Endothelial cell (in vitro differentiated cells): Measurements from ENCODE around the gene AARS2. TPM values are rescaled to one million over a fixed set of nuclear protein-coding genes. Genes with fewer than 3 reads are reported as not detected.

Source experiments
- DNase-seq: peaks from one replicate; pipeline ENCODE4 v3.0.0; 2021; ENCODE audit warnings: low spot score
- H3K27ac Mint-ChIP-seq: one replicate; pipeline ENCODE4 v1.8.0; 2021; ENCODE audit warnings: mixed read lengths, inconsistent platforms; ENCODE audit not compliant: unreplicated experiment
- H3K27me3 Mint-ChIP-seq: one replicate; pipeline ENCODE4 v1.8.0; 2021; ENCODE audit warnings: mild to moderate bottlenecking, moderate library complexity, mixed read lengths, inconsistent platforms; ENCODE audit not compliant: unreplicated experiment
- H3K36me3 Mint-ChIP-seq: one replicate; pipeline ENCODE4 v1.8.0; 2021; ENCODE audit warnings: mild to moderate bottlenecking, low read depth, mixed read lengths, inconsistent platforms; ENCODE audit not compliant: unreplicated experiment
- H3K4me1 Mint-ChIP-seq: one replicate; pipeline ENCODE4 v1.8.0; 2021; ENCODE audit warnings: mild to moderate bottlenecking, mixed read lengths, inconsistent platforms; ENCODE audit not compliant: unreplicated experiment
- H3K4me3 Mint-ChIP-seq: one replicate; pipeline ENCODE4 v1.8.0; 2021; ENCODE audit warnings: mild to moderate bottlenecking, mixed read lengths, inconsistent platforms; ENCODE audit not compliant: unreplicated experiment
- H3K9me3 Mint-ChIP-seq: one replicate; pipeline ENCODE4 v1.8.0; 2021; ENCODE audit warnings: mixed read lengths, inconsistent platforms; ENCODE audit not compliant: unreplicated experiment
- total RNA-seq: library from RNA; stranded (reverse); fragmentation: NEBNext Ultra II Directional; extraction: Animal tissue kit (Norgen Biotek cat#: 25700); gene quantifications from one replicate; pipeline ENCODE4 v1.2.1, GENCODE V29; 2021; ENCODE audit not compliant: unreplicated experiment
- TF ChIP-seq, protein P1 (sequence below): fragments of 200-600 bp; sonication (generic); IDR thresholded peaks from one replicate; pipeline ENCODE4 v1.5.0; 2021; ENCODE audit warnings: antibody characterized with exemption; ENCODE audit not compliant: unreplicated experiment

The AARS2 gene
- total RNA-seq, 1 donor from 2014 or later = 16.0 TPM

DNA sequence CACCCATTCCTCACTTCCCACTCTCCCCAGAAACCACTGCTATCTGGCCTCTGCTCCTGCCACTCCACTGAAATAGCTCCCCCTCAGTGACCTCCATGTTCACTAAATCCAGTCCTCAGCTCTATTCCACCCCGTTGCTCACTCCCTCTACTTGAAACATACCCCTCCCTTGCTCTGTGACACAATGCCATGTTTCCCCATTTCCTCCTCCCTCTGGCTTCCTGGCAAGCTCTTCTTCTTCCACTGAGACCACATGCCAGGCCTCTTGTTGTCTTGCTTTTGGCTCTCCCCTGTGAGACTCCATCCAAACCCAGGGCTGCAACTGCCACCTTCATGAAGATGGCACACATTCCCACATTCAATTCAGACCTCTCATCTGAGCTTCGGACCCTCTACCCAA is 29.0 kb downstream of the AARS2 start:
- DNase-seq = no peak
- TF ChIP-seq, protein P1, sequence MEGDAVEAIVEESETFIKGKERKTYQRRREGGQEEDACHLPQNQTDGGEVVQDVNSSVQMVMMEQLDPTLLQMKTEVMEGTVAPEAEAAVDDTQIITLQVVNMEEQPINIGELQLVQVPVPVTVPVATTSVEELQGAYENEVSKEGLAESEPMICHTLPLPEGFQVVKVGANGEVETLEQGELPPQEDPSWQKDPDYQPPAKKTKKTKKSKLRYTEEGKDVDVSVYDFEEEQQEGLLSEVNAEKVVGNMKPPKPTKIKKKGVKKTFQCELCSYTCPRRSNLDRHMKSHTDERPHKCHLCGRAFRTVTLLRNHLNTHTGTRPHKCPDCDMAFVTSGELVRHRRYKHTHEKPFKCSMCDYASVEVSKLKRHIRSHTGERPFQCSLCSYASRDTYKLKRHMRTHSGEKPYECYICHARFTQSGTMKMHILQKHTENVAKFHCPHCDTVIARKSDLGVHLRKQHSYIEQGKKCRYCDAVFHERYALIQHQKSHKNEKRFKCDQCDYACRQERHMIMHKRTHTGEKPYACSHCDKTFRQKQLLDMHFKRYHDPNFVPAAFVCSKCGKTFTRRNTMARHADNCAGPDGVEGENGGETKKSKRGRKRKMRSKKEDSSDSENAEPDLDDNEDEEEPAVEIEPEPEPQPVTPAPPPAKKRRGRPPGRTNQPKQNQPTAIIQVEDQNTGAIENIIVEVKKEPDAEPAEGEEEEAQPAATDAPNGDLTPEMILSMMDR = no peak
- peaks cover 16% of the 10 kb centered on the region for H3K27me3 Mint-ChIP-seq
- H3K4me1 Mint-ChIP-seq = peaks cover 6% of the 10 kb centered on the region
- H3K36me3 Mint-ChIP-seq = peaks cover 4% of the 10 kb centered on the region
- no peaks in the 10 kb centered on the region for H3K9me3 Mint-ChIP-seq
- no peak overlapping the region for H3K4me3 Mint-ChIP-seq
- no peak overlapping the region for H3K27ac Mint-ChIP-seq

DNA sequence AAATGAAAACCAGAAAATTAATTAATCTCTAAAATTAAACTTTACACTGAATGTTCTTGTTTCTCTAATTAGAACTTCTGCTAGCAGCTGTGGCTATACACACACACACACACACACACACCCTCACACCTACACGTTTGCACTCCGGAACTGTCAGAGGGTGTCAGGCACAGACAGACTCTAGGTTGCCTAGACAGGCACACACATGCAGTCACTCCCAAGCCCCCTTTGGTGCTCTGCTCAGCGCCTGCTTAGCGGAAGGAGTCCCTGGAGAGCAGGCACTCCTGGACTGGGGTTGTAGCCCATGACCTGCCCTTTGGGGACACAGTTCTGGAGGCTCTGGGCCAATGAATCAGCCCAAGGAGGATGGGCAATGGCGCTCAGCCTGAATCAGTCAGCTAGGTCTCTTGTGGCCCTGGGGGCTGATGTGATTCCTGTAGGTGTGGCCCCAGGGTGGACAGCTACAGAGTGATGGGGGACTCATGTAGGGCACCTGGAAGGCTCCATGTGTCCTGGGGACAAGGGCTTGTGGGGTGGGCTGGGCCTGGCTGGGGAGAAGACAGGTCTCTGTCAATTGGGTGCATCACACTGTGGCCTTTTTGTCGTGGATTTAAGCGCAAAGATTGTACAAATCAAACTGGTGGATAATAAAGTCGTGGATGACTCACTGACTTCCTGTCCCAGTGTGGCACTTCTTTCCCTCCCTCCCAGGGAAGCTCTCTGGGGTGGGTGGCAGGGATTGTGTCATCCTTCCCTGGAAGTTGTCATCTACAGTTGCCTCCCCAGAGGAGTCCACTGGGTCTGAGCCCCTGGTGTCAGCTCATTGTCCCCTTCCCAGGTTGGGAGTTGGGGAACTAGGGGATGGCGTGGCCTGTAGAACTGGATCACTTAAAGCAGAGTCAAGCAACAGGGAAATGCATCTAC is 34.1 kb downstream of the AARS2 start:
- Mint-ChIP-seq H3K36me3 (no peaks in the 10 kb centered on the region), H3K4me1 (peaks cover 1% of the 10 kb centered on the region), H3K27me3 (peaks cover 16% of the 10 kb centered on the region), H3K4me3 (no peak overlapping the region), H3K27ac (no peak overlapping the region), H3K9me3 (no peaks in the 10 kb centered on the region)
- TF ChIP-seq, protein P1 = no peak
- DNase-seq = no peak

DNA sequence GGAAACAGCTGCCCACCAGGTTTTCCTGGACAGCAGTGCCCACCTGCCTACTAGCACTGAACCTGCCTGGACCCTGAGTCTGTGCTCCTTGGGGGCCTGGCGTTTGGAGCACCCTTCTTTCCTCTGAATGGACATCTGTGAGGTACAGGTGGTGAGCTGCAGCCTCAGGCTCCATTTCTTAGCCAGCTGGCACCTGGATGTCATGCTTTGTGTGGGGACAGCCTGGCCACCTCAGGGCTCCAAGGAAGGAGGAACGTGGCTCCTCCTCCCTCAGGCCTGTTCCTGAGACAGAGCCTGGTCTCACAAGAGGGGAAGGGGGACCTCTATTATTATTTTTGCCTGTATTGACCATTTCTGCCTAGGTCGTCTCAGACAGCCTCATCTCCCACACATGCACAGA is 34.8 kb downstream of the AARS2 start:
- Mint-ChIP-seq H3K36me3 (no peaks in the 10 kb centered on the region), H3K9me3 (no peaks in the 10 kb centered on the region)

GRCh38 chr6:44277763-44278162 is 35.4 kb downstream of the AARS2 start:
- Mint-ChIP-seq H3K27ac (no peak overlapping the region), H3K4me3 (no peak overlapping the region), H3K36me3 (peaks cover 2% of the 10 kb centered on the region), H3K4me1 (no peaks in the 10 kb centered on the region), H3K9me3 (no peaks in the 10 kb centered on the region), H3K27me3 (peaks cover 18% of the 10 kb centered on the region)
- no peak for DNase-seq
- TF ChIP-seq, protein P1 = no peak

More for the DNA sequence above, 34.8 kb downstream of the AARS2 start:
- Mint-ChIP-seq H3K4me3 (no peak overlapping the region), H3K4me1 (no peaks in the 10 kb centered on the region), H3K27me3 (peaks cover 18% of the 10 kb centered on the region), H3K27ac (no peak overlapping the region)
- TF ChIP-seq, protein P1 = no peak
- no peak for DNase-seq
